Mucosa of rectum (tissue), 2 donors: ENCODE measurements around the gene CLDN11.

Source experiments
- H3K27ac ChIP-seq, 2 donors: one replicate each; pipeline ENCODE4 v1.7.0; 2013; ENCODE audit warnings: inconsistent platforms in 2 of 2, low read depth in 2 of 2, low read length in 2 of 2
- H3K27me3 ChIP-seq, 2 donors: one replicate each; pipeline ENCODE4 v1.7.0; 2013; ENCODE audit warnings: low read length in 2 of 2; ENCODE audit not compliant: control insufficient read depth in 2 of 2, insufficient read depth in 2 of 2
- H3K36me3 ChIP-seq, 2 donors: one replicate each; pipeline ENCODE4 v1.7.0; 2013; ENCODE audit warnings: low read length in 2 of 2; ENCODE audit not compliant: control insufficient read depth in 2 of 2, insufficient read depth in 2 of 2
- H3K4me1 ChIP-seq, 2 donors: one replicate each; pipeline ENCODE4 v1.7.0; 2013; ENCODE audit warnings: low read length in 2 of 2, mild to moderate bottlenecking in 1 of 2; ENCODE audit not compliant: control insufficient read depth in 2 of 2, insufficient read depth in 2 of 2
- H3K4me3 ChIP-seq, 2 donors: one replicate each; pipeline ENCODE4 v1.7.0; 2013; ENCODE audit warnings: low read length in 2 of 2
- H3K9ac ChIP-seq, 2 donors: one replicate each; pipeline ENCODE4 v1.7.0; 2013; ENCODE audit warnings: low read length in 2 of 2, low read depth in 1 of 2, mild to moderate bottlenecking in 1 of 2
- H3K9me3 ChIP-seq, 2 donors: one replicate each; pipeline ENCODE4 v1.7.0; 2013; ENCODE audit warnings: low read length in 2 of 2; ENCODE audit not compliant: control insufficient read depth in 2 of 2
- donor health status: healthy.
- donor health status: Normal muscosa, but diverticular disease.

Gene CLDN11

GRCh38 chr3:170426240-170426797, 7.7 kb downstream of the CLDN11 start:
- H3K9ac ChIP-seq, result no peak overlapping the region
- no peak overlapping the region for H3K27ac ChIP-seq

GRCh38 chr3:170428095-170428494, 9.4 kb downstream of the CLDN11 start:
- Histone ChIP-seq H3K27me3 (no peaks in the 10 kb centered on the region), H3K9ac (no peak overlapping the region), H3K36me3 (no peaks in the 10 kb centered on the region), H3K4me1 (no peaks in the 10 kb centered on the region), H3K9me3 (no peaks in the 10 kb centered on the region), H3K4me3 (no peak overlapping the region), H3K27ac (no peak overlapping the region)

More at GRCh38 chr3:170426240-170426797, 7.7 kb downstream of the CLDN11 start:
- Histone ChIP-seq H3K9me3 (no peaks in the 10 kb centered on the region), H3K4me3 (no peak overlapping the region), H3K4me1 (no peaks in the 10 kb centered on the region), H3K36me3 (no peaks in the 10 kb centered on the region), H3K27me3 (no peaks in the 10 kb centered on the region)

- no peaks in the 10 kb centered on the region for H3K9me3 ChIP-seq
- H3K27ac ChIP-seq, result no peak overlapping the region
- H3K9ac ChIP-seq, result no peak overlapping the region
- H3K4me3 ChIP-seq, result no peak overlapping the region
- H3K4me1 ChIP-seq, result no peaks in the 10 kb centered on the region
- no peaks in the 10 kb centered on the region for H3K27me3 ChIP-seq
- H3K36me3 ChIP-seq, result no peaks in the 10 kb centered on the region
These were observed 10.4 kb downstream of the CLDN11 start for GRCh38 chr3:170429050-170429449.

- H3K27ac ChIP-seq, result no peak overlapping the region
- H3K4me3 ChIP-seq, result no peak overlapping the region
- no peaks in the 10 kb centered on the region for H3K36me3 ChIP-seq
- H3K4me1 ChIP-seq, result no peaks in the 10 kb centered on the region
- no peaks in the 10 kb centered on the region for H3K9me3 ChIP-seq
- H3K9ac ChIP-seq, result no peak overlapping the region
- H3K27me3 ChIP-seq, result no peaks in the 10 kb centered on the region
These were observed 12.4 kb downstream of the CLDN11 start for GRCh38 chr3:170431054-170431453.

- Histone ChIP-seq H3K27ac (no peak overlapping the region), H3K9me3 (no peaks in the 10 kb centered on the region), H3K27me3 (no peaks in the 10 kb centered on the region), H3K9ac (no peak overlapping the region), H3K4me1 (no peaks in the 10 kb centered on the region), H3K36me3 (no peaks in the 10 kb centered on the region), H3K4me3 (no peak overlapping the region)
These were observed 13.7 kb downstream of the CLDN11 start for GRCh38 chr3:170432416-170432815.

- Histone ChIP-seq H3K9ac (no peak overlapping the region), H3K27ac (no peak overlapping the region), H3K9me3 (no peaks in the 10 kb centered on the region), H3K4me1 (no peaks in the 10 kb centered on the region), H3K36me3 (no peaks in the 10 kb centered on the region), H3K27me3 (peaks cover 0 to 4% of the 10 kb centered on the region in 2 donors), H3K4me3 (no peak overlapping the region)
These were observed 18.0 kb downstream of the CLDN11 start for GRCh38 chr3:170436697-170437096.

GRCh38 chr3:170437176-170437575, 18.5 kb downstream of the CLDN11 start:
- Histone ChIP-seq H3K36me3 (no peaks in the 10 kb centered on the region), H3K27me3 (peaks cover 0 to 5% of the 10 kb centered on the region in 2 donors), H3K9me3 (no peaks in the 10 kb centered on the region), H3K4me1 (no peaks in the 10 kb centered on the region), H3K9ac (no peak overlapping the region), H3K27ac (no peak overlapping the region), H3K4me3 (no peak overlapping the region)

GRCh38 chr3:170437696-170438407, 19.2 kb downstream of the CLDN11 start:
- H3K4me3 ChIP-seq, result no peak overlapping the region
- H3K9ac ChIP-seq, result no peak overlapping the region

GRCh38 chr3:170438836-170439235, 20.2 kb downstream of the CLDN11 start:
- Histone ChIP-seq H3K9ac (no peak overlapping the region), H3K36me3 (no peaks in the 10 kb centered on the region), H3K4me1 (no peaks in the 10 kb centered on the region), H3K4me3 (no peak overlapping the region), H3K27ac (no peak overlapping the region), H3K27me3 (peaks cover 0 to 9% of the 10 kb centered on the region in 2 donors), H3K9me3 (no peaks in the 10 kb centered on the region)

More at GRCh38 chr3:170437696-170438407, 19.2 kb downstream of the CLDN11 start:
- H3K4me1 ChIP-seq, result no peaks in the 10 kb centered on the region
- H3K27me3 ChIP-seq, result peaks cover 0 to 9% of the 10 kb centered on the region in 2 donors
- no peak overlapping the region for H3K27ac ChIP-seq
- no peaks in the 10 kb centered on the region for H3K36me3 ChIP-seq
- no peaks in the 10 kb centered on the region for H3K9me3 ChIP-seq

- no peak overlapping the region for H3K9ac ChIP-seq
- H3K4me3 ChIP-seq, result no peak overlapping the region
- no peaks in the 10 kb centered on the region for H3K4me1 ChIP-seq
- no peak overlapping the region for H3K27ac ChIP-seq
- H3K9me3 ChIP-seq, result no peaks in the 10 kb centered on the region
- peaks cover 0 to 9% of the 10 kb centered on the region in 2 donors for H3K27me3 ChIP-seq
- no peaks in the 10 kb centered on the region for H3K36me3 ChIP-seq
These were observed 21.7 kb downstream of the CLDN11 start for GRCh38 chr3:170440344-170440743.
